ENCODE measurements around the gene ELAC2.

- TF ChIP-seq CTCF (IDR thresholded peaks at IDR 0.05; ENCODE audit: poor library complexity, severe bottlenecking) (no peak), EZH2 (IDR thresholded peaks at IDR 0.05; ENCODE audit: borderline replicate concordance, insufficient read depth, low read length, poor library complexity, severe bottlenecking) (no peak), REST (IDR thresholded peaks at IDR 0.05; ENCODE audit: borderline replicate concordance) (no peak)
Observed at GRCh38 chr17:12990041-12990808, 27.6 kb downstream of the ELAC2 start.
